Stimulated activated CD4-positive, alpha-beta T cell treated with anti-CD3 and anti-CD28 coated beads, Interleukin-1b, Interleukin-23, amount 100 ng/mL, for 48 hours (primary cell): ENCODE data around the gene PTPRJ.

Experiments used
- DNase-seq: peaks from one replicate; pipeline ENCODE4 v3.0.0-alpha.2; 2020

Gene PTPRJ

GRCh38 chr11:48075637-48076036, 95.3 kb downstream of the PTPRJ start:
- no peak for DNase-seq

DNA sequence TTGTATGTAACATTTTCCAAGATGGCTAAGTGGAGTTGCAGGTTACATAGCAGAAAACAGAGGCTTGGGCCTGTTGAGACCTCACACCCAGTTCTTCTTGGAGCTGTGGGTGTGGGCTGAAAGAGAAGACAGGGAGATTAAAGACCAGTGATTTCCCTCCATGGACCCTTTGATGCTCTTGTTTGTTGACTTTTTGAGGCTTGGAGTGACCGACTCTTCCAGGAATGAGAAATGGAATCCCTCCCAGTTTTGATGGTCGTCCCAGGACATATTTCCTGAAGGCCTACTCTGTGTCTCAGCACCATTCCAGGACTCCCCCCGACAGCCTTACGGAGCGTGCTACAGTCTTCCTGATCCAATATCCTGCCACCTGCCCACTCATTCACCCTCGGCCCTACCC, 96.9 kb downstream of the PTPRJ start:
- no peak for DNase-seq

DNA sequence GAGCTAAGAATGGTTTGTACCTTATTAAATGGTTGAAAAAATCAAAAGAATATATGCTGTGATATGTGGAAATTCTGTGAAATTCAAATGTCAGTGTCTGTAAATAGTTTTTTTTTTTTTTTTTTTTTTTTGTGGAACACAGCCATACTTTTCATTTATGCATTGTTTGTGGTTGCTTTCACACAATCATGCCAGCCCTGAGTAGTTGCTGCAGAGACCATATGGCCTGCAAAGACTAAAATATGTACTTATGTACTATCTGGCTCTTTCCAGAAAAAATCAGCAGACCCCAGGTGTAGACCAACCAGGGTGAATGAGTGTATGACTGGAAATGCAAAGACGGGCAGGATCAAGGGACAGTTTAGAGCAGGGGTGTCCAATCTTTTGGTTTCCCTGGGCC, 98.3 kb downstream of the PTPRJ start:
- no peak for DNase-seq

DNA sequence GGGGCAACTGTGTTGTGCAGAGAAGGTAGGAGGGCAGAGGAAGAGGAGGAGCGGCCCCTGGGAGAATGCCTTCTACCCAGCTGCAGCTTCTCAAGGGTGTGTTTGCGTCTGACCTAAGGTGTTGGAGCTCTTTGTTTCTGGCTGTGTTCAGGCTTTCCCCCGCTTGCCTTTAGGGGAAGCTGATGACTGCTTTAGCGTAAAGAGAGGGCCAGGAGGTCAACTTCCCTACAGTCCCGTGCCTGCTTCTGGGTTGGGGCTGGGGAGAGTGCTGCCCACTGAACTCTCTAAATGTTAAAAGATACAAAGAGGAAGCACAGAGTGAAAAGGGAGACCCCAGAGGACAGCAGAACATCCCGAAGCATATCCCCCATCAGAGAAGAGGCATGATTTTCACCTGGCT, 99.2 kb downstream of the PTPRJ start:
- DNase-seq, result no peak

GRCh38 chr11:48080301-48080861, 100.0 kb downstream of the PTPRJ start:
- no peak for DNase-seq

GRCh38 chr11:48081151-48082010, 101.0 kb downstream of the PTPRJ start:
- DNase-seq, result peak; percentile 24

DNA sequence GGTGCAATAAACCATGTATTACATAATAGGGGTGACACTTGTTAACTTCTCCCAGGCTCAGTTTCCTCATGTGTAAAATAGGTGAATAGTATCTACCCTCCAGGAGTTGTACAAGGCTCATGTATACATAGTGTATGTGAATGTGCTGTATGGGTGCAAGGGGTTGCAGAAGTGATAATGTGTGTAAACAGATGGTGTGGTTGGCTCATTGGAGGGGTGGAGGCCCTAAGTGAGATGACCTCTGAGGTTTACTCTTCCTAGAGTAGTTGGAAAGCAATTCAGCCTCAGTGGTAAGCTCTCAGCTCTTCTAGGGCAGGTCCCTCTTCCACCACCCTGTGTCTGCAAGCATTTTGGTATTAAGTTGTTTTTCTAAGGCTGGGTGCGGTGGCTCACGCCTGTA, 102.4 kb downstream of the PTPRJ start:
- DNase-seq, result no peak

GRCh38 chr11:48083421-48083820, 103.1 kb downstream of the PTPRJ start:
- DNase-seq, result no peak

GRCh38 chr11:48085688-48086087, 105.3 kb downstream of the PTPRJ start:
- DNase-seq, result no peak

DNA sequence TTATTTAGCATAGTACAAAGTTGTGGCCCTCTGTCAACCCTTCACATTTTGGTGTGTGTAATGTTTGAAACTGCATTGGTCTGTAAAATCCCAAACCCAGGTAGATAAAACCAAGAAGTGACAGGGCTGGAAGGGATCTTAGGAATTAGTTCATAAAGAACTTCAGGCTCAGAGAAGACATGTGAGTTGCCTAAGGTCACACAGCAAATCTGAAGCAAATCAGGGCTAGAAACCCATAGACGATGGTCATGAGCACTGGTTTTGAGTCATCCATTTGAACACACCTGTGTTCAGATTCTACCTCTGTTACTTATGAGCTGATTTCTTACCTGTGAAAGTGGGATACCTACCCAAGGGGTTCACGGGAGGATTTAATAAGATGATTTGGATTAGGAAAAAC, 107.1 kb downstream of the PTPRJ start:
- DNase-seq, result no peak

DNA sequence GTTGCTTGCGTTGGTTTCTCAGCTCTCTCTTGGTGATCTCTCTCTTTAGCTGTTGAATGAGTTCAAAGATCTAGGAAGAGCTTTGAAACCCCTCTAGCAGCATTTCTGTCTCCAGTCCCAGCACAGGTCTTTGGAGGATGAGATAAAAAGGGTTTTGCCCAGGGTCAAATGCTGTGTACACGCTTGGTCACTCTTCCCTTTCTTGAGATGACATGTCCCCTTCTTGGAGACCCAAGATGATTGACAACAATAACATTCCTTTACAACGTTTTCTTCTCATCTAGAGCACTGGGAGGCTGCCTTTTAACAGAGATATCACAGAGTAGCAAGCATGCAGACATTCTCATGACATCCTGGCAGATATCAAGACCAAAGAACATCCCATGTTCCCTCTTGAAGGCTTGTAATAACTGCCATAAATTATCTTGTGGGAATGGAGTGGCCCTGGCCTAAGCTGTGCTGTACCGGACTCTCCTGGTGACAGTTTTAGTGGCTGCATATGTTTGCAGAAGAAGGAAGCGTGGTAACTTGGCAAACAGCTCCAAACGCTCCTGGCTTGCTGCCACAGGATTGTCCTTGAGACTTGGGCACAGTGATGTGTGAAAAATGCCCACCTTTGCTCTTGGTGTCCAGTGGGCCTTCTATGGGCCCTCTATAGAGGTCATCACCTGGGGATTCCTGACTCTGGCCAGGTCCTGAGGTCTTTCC, 107.8 kb downstream of the PTPRJ start:
- no peak for DNase-seq

- no peak for DNase-seq
These were observed 108.3 kb downstream of the PTPRJ start for GRCh38 chr11:48088682-48089050.

GRCh38 chr11:48090174-48090573, 109.8 kb downstream of the PTPRJ start:
- DNase-seq, result no peak

DNA sequence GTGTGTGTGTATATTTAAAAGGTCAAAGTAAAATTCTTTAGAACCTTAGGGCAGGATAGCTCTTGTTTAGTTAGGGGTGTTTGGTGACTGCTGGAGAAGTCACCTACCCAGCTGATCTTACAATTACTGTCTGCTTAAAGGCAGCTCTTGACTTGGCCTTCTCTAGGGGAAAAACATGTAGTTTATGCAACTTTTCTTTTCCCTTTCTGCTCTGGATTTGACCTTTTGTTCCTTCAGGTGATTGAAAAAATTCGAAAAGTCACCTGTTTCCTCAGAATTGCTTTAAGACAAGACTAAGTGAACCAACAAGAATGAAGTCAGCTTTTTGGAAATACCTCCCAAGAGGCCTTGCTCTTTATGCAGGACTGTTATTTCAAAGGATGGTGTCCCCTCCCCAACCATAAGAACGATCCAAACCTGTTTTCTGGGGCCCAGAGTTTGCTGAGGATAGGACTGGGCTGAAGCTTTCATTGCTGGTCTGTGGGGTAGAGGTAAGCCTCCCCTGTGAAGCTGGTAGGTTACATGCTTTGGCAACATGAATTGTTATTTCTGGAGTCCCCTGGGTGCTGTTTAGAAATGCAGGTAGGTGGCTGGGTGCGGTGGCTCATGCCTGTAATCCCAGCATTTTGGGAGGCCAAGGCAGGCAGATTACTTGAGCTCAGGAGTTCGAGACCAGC, 111.2 kb downstream of the PTPRJ start:
- DNase-seq, result no peak

DNA sequence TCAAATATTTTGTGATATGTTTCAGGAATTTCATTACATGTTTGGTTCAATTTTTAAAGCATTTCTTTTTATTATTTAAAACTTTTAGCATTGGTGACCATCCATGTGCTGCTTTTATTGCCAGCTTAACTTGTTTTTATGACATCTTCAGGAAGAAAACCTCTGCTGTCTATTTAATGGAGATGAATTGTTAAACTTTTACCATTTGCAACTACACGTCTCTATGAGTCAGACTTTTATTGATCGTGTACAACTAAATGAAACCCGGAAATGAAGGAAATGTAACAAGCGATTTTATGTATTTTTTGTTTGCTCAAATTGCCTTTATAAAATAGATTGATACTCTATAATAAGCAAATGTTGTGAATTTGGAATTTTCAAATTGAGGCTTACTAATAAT, 113.0 kb downstream of the PTPRJ start:
- DNase-seq, result no peak

- DNase-seq, result no peak
These were observed 113.7 kb downstream of the PTPRJ start for GRCh38 chr11:48093795-48094642.

DNA sequence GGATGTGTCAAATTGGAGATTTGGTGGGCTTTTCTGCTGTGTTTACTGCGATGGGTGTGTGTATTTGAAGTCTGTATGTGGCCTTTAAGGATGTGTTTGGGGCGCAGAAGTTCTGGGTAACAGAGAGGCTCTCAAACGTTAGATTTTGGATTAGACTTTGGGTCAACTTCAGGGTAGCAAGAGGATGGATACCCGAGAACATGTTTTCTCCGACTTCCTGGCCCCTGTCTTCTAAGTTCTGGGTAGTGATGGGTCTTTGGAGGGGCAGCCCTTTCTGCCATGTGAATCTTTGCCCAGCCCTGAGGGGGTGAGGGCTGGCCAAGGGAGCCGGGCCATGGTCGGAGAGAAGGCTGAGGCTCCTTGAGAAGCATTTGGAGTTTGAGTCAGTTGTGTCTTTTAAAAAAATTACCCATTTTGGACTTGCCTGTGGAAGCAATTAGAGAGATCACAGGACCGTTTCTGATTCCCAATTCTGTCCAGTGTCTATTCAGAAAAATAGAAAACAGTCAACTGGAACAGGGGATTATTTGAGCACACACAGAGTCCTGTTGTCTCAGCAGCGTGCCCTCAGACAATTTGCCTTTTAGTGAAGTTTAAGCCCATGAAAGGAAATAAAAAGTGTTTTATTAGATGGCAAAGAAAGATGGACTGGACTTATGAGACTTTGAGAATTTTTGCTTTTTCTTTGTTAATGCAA, 114.4 kb downstream of the PTPRJ start:
- DNase-seq, result no peak

DNA sequence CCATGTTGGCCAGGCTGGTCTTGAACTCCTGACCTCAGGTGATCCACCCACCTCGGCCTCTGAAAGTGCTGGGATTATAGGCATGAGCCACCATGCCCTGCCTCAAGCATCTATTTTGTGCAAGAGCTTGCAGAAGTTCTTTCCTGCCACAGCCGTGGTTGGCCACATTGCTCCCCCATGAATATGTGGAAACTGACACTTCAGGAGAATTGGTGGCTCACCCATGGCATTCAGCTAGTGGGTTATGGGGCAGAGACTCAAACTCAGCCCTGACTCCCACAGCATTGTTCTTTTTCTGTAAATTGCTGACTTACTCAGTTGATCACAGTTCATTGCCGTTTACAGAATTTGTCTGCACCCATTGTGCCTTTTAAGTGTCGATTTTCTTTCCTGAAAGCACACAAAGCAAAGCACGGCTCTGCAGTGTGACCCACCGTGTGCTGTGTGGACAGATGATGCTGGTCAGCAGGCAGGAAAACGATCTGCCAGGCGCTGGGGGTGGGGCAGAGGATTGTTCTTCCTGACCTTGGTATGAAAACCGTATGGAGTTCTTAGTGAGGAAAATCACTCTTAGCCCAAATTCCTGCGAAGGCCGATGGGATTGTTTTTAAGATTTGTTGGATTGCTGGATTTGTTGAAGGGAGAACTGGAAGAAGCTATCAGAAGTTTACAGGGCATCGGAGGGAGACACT, 115.6 kb downstream of the PTPRJ start:
- DNase-seq, result peak; percentile 36

DNA sequence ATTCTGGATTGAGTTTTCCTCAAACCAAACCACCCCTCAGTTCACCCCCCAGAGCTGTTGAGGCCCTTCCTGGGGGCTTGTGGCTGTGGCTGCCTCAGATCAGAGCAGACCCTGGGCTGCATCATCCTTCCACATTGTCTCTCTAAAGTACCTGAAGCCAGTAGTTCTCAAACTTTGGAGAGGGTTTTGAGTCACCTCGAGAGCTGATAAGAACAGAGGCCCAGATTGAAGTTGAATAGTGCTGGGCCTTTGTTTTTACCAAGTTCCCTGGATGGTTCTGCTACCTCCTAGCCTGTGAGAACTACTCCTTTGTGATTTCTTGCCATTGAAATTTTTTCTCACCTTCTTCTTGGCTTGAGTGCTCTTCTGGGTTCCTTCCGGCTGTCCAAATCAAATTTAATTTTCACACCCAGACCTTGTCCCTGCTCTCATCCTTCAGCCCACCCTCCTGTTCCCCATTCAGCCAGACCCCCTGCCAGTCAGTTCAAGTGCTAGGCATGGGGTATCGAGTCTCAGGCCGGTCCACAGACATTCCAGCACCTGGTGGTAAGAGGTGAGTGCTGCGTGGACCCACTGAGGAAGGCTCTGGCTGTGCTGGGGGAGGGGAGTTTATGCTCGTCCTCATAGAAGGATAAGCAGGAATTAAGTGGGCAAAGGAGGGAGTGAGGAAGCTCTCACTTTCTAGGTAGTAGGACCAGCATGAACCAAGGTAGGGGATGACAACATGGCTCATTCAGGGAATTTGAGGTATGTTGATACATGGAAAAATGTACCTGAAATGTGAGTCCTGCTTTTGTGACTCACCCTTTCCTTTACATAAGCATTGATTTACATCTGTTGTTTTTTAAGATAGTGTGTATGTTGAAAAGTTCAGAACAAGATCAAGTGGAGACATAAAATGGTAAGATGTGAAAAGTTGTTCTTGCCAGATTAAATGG, 116.5 kb downstream of the PTPRJ start:
- DNase-seq, result no peak

GRCh38 chr11:48098024-48098423, 117.7 kb downstream of the PTPRJ start:
- no peak for DNase-seq
